ENCODE data around the gene CHM.
"Not testable (repeated sequence)": the region's sequence is repeated elsewhere in the genome, so short reads cannot be mapped to it uniquely, and the experiment has no call there.

CHM gene

GRCh38 chrX:85996555-85996954, 50.8 kb downstream of the CHM start:
- no peak for DNase-seq

DNA sequence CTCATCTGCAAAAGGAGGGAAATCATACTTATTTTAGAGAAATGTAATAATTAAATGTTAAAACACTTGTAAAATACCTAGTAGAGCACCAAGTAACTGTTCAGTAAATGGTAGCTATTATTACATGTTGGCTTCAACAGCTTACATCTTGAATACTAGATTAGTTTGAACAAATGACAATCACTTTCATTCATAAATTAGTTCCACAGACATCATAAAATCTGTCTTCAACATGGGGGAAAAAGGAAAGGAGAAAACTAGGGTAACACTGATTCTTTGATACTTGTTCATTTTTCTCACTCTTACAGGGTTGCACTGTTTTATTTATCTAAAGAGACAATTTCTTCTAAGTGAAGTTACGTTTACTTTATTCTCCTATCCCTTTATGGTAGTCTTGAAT, 51.7 kb downstream of the CHM start:
- no peak for DNase-seq

DNA sequence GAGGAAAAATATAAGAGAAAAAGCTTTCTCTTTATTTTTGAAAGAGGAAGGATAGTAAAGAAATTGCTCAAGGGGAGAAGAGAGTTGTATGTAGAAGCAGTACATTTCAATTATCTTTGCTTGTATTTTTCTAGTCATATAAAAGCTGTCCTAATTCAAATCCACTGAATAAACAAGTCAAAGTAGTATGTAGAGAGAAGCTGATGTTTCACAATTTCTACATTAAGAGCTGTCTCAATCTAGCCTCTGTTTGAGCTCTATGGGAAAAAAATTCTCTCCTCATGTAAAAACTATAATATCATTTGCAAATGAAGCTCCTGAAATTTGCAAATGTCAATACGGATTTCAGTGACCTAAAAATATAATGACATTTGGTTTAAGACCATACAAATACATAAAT, 52.6 kb downstream of the CHM start:
- DNase-seq: no peak

DNA sequence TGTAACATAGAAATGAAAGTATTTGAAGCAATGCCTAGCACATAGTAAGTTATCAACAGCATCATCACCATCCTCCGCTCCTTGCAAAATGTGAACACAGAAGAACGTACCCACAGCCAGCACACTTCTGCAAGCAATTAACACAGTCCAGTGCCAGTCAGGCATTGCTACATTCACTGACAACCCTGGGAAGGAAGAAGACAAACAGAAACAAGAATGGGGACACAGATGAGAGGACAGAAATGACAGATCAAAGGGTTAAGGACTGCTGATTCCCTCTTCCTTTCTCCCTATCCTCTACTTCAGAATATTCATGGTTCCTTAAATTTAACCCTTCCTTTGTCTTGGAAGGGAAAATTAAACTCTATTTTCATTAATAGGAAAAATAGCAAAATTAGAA, 53.1 kb downstream of the CHM start:
- no peak for DNase-seq

DNA sequence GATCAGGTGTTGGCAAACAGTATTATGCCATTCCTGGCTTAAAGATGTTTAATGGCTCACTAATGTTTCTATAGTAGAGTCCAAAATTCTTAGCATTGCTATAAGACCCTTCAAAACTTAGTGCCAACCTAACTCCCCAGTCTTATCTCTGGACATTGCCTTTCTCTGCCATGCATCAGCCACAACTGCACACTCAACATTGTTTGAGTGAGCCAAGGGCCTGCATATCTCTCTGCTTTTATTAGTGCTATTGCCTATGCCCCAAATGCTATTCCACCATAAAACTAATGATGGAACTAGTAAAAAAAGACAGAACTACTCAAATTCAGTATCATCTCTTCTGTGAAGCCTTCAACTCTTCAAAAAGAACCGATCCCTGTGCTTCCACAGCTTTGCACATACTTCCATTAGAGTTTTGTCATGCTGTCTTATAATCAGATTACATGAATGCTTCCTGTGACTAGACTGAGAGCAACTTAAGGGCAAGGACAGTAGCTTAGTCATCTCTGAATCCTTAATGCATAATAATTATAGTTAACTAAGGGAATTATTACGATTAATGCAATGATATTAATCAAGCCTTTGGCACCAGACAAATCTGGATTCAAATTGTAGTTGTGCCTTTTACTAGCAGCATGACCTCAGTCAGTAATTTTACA, 53.7 kb downstream of the CHM start:
- no peak for DNase-seq

GRCh38 chrX:85992811-85993229, 54.5 kb downstream of the CHM start:
- no peak for DNase-seq

GRCh38 chrX:85988353-85988752, 59.0 kb downstream of the CHM start:
- DNase-seq: no peak

GRCh38 chrX:85980286-85980685, 67.1 kb downstream of the CHM start:
- no peak for DNase-seq

DNA sequence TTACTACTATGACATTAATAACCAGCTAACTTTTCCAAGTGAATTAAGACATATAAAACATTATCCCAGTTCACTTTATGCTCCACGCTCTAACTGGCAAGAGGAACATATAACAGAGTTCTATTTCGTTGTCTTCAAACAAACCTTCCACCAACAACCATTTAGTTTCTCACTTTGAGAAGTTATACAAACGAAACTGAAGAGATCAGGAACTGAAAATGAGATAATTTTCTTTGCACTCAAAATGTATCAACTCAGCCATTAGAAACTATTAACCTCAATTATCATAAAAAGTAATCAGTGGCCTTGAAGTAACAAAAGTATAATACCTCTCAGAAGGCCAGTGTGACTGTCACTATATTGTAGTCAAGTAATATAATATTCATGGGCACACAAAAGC, 70.1 kb downstream of the CHM start:
- no peak for DNase-seq

DNA sequence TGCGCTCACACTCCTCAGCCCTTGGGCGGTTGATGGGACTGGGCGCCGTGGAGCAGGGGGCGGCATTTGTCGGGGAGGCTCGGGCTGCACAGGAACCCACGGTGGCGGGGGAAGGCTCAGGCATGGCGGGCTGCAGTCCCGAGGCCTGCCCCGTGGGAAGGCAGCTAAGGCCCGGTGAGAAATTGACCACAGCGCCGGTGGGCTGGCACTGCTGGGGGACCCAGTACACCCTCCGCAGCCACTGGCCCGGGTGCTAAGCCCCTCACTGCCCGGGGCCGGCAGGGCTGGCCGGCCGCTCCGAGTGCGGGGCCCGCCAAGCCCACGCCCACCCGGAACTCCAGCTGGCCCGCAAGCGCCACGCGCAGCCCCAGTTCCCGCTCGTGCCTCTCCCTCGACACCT, 75.0 kb downstream of the CHM start:
- not testable (repeated sequence) for DNase-seq

GRCh38 chrX:85964744-85965143, 82.6 kb downstream of the CHM start:
- DNase-seq: no peak

- no peak for DNase-seq
These were observed 83.6 kb downstream of the CHM start for GRCh38 chrX:85963736-85964135.

- DNase-seq: no peak
These were observed 91.8 kb downstream of the CHM start for GRCh38 chrX:85955510-85955909.

- DNase-seq: not testable (repeated sequence)
These were observed 102.6 kb downstream of the CHM start for GRCh38 chrX:85944751-85945150.

DNA sequence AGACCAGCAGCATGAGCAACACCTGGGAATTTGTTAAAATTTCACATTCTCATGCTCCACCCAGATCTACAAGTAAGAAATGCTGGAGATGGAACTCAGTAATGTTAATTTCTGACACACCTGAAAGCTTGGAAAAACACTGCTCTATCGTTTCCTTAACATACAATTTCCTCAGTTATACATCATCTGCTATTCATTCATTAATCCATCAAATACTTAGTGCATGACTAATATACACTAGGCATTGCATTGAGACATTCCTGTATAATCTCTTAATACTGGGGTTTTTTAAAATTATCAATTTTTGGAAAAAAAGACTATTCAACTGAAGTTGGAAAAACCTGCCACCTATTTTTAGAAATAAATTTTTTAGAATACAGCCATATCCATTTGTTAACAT, 106.1 kb downstream of the CHM start:
- DNase-seq: no peak

DNA sequence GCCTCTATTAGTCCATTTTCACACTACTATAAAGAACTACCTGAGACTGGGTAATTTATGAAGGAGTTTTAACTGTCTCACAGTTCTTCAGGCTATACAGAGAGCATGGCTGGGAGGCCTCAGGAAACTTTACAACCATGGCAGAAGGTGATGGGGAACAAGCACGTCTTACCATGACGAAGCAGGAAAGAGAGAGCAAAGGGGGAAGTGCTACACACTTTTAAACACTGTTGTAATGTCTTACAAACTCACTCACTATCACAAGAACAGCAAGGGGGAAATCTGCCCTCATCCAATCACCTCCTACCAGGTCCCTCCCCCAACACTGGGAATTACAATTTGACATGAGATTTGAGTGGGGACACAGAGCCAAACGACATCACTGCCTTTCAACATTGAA, 107.4 kb downstream of the CHM start:
- not testable (repeated sequence) for DNase-seq

GRCh38 chrX:85934399-85934798, 113.0 kb downstream of the CHM start:
- DNase-seq: not testable (repeated sequence)

GRCh38 chrX:85930099-85930498, 117.3 kb downstream of the CHM start:
- DNase-seq: no peak

DNA sequence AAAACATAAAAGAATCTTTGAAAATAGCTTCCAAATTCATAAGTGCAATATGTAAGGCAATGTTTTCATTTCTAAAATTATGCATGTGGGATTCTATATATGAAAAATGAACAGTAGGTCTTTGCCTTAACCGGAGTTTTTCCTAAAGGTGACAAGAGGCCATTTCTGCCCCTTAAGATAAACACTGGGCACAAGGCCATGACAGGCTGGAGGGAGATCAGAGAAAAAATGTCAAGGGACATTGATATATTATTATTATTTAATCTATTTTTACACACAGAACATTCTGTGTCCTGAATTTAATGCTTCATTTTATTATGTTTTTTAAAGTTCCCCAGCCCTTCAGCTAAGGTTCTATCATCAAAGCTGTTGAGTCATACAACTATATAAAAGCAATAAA, 118.8 kb downstream of the CHM start:
- no peak for DNase-seq

DNA sequence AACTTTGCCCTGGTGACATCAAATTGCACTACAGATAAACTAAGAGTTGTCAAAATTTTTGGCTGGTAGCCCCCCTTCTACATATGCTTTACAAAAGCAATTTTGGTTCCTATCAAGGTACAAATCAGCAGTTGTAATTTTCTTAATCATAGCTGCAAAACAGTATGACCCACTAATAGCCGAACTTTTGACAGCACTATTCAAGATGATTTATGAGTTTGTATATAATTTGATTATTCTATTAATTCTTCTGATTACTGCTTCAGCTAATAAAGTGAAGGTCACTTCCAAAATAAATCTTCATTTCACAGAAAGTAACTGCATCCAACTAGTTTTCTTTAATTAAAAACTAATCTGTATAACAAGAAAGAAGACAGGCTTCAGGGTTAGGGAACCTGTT, 119.6 kb downstream of the CHM start:
- no peak for DNase-seq

GRCh38 chrX:85922821-85923220, 124.5 kb downstream of the CHM start:
- DNase-seq: no peak

DNA sequence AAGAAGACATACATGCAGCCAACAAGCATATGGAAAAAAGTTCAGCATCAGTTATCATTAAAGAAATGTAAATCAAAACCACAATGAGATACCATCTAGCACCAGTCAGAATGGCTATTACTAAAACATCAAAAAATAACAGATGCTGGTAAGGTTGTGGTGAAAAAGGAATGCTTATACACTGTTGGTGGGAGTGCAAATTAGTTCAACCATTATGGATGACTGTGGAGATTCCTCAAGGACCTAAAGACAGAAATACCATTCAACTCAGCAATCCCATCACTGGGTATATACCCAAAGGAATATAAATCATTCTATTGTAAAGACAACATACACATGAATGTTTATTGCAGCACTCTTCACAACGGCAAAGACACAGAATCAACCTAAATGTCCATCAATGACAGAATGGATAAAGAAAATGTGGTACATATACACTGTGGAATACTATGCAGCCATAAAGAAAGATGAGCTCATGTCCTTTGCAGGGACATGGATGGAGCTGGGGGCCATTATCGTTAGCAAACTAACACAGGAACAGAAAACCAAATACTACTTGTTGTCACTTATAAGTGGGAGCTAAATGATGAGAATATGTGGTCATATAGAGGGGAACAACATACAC, 130.6 kb downstream of the CHM start:
- DNase-seq: not testable (repeated sequence)

GRCh38 chrX:85914431-85914830, 132.9 kb downstream of the CHM start:
- DNase-seq: no peak

- DNase-seq: no peak
These were observed 140.0 kb downstream of the CHM start for GRCh38 chrX:85907316-85907715.

- DNase-seq: no peak
These were observed 141.0 kb downstream of the CHM start for GRCh38 chrX:85906399-85906798.

Data from NK-92 treated with Interleukin-12 subunit alpha and Interleukin-12 subunit beta, amount 100 ng/mL, for 24 hours (cell line).